ENCODE data around the gene EI24.

Gene EI24

DNA sequence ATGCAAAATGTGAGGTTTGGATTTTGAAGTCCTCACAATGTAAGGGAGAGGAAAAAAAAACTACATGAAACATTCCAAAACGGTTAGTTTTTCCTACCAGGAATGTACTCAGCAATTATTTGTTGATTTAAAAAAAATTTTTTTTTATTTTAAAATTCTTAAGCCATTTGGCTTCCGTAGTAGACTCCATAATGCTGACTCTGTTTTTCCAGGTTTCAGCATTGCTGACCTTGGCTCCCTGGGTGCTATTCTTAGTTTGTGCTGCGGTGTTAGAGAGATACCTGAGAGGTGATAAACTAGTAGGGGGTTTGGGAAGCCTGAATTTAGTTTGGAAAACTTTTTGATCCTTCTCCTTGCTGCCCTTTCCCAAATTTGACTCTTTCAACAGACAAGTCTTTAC lies 33.9 kb downstream of the EI24 start:
- TF ChIP-seq RAD21 (IDR thresholded peaks at IDR 0.05; ENCODE audit: low read depth), result no peak
- no peak for TF ChIP-seq CEBPB (IDR thresholded peaks at IDR 0.05)
- no peak for TF ChIP-seq TCF12 (IDR thresholded peaks at IDR 0.05; ENCODE audit: low read depth)
- no peak for TF ChIP-seq FOXM1 (IDR thresholded peaks at IDR 0.05; ENCODE audit: borderline replicate concordance, low read depth)
- no peak for TF ChIP-seq YY1 (IDR thresholded peaks at IDR 0.05; ENCODE audit: low read depth)
- TF ChIP-seq EGR1 (IDR thresholded peaks at IDR 0.05), result no peak
- TF ChIP-seq, protein P1, sequence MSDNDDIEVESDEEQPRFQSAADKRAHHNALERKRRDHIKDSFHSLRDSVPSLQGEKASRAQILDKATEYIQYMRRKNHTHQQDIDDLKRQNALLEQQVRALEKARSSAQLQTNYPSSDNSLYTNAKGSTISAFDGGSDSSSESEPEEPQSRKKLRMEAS (IDR thresholded peaks at IDR 0.05), result no peak
- TF ChIP-seq, protein P2, sequence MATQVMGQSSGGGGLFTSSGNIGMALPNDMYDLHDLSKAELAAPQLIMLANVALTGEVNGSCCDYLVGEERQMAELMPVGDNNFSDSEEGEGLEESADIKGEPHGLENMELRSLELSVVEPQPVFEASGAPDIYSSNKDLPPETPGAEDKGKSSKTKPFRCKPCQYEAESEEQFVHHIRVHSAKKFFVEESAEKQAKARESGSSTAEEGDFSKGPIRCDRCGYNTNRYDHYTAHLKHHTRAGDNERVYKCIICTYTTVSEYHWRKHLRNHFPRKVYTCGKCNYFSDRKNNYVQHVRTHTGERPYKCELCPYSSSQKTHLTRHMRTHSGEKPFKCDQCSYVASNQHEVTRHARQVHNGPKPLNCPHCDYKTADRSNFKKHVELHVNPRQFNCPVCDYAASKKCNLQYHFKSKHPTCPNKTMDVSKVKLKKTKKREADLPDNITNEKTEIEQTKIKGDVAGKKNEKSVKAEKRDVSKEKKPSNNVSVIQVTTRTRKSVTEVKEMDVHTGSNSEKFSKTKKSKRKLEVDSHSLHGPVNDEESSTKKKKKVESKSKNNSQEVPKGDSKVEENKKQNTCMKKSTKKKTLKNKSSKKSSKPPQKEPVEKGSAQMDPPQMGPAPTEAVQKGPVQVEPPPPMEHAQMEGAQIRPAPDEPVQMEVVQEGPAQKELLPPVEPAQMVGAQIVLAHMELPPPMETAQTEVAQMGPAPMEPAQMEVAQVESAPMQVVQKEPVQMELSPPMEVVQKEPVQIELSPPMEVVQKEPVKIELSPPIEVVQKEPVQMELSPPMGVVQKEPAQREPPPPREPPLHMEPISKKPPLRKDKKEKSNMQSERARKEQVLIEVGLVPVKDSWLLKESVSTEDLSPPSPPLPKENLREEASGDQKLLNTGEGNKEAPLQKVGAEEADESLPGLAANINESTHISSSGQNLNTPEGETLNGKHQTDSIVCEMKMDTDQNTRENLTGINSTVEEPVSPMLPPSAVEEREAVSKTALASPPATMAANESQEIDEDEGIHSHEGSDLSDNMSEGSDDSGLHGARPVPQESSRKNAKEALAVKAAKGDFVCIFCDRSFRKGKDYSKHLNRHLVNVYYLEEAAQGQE (IDR thresholded peaks at IDR 0.05; ENCODE audit: low read depth), result no peak
- TF ChIP-seq NFIC (IDR thresholded peaks at IDR 0.05), result no peak
- no peak for TF ChIP-seq TEAD4 (IDR thresholded peaks at IDR 0.05)
- TF ChIP-seq CREB1 (IDR thresholded peaks at IDR 0.05; ENCODE audit: low read depth), result no peak
- TF ChIP-seq EP300 (IDR thresholded peaks at IDR 0.05; ENCODE audit: borderline replicate concordance), result no peak
- no peak for TF ChIP-seq TAF1 (IDR thresholded peaks at IDR 0.05; ENCODE audit: low read depth)
- TF ChIP-seq, protein P3, sequence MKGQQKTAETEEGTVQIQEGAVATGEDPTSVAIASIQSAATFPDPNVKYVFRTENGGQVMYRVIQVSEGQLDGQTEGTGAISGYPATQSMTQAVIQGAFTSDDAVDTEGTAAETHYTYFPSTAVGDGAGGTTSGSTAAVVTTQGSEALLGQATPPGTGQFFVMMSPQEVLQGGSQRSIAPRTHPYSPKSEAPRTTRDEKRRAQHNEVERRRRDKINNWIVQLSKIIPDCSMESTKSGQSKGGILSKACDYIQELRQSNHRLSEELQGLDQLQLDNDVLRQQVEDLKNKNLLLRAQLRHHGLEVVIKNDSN (IDR thresholded peaks at IDR 0.05), result no peak
- TF ChIP-seq ZBTB7A (IDR thresholded peaks at IDR 0.05; ENCODE audit: low read depth), result no peak

DNA sequence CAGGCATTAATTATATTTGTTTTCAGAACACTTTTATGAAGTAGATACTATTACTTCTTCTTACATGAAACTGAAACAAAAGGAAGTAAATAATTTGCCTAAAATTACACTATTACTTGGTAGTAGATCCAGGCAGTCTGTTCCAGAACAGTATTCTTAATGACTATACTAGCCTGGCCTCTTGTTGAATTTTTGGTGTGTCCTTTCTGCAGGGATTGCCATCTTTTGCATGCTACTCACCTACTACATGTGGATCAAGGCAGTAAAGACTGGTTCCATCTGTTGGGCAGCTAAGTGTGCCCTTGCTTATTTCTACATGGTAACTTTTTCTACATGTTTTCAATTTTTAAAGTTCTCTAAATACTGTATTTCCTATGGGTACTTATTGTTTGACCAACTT lies 36.1 kb downstream of the EI24 start:
- TF ChIP-seq EP300 (IDR thresholded peaks at IDR 0.05; ENCODE audit: borderline replicate concordance) (no peak), ZBTB7A (IDR thresholded peaks at IDR 0.05; ENCODE audit: low read depth) (no peak), TEAD4 (IDR thresholded peaks at IDR 0.05) (no peak), CEBPB (IDR thresholded peaks at IDR 0.05) (no peak), FOXM1 (IDR thresholded peaks at IDR 0.05; ENCODE audit: borderline replicate concordance, low read depth) (no peak), TCF12 (IDR thresholded peaks at IDR 0.05; ENCODE audit: low read depth) (no peak), TAF1 (IDR thresholded peaks at IDR 0.05; ENCODE audit: low read depth) (no peak), RAD21 (IDR thresholded peaks at IDR 0.05; ENCODE audit: low read depth) (no peak), NFIC (IDR thresholded peaks at IDR 0.05) (no peak), CREB1 (IDR thresholded peaks at IDR 0.05; ENCODE audit: low read depth) (no peak), YY1 (IDR thresholded peaks at IDR 0.05; ENCODE audit: low read depth) (no peak), EGR1 (IDR thresholded peaks at IDR 0.05) (no peak)
- TF ChIP-seq, protein P3 (IDR thresholded peaks at IDR 0.05), result no peak
- TF ChIP-seq, protein P2 (IDR thresholded peaks at IDR 0.05; ENCODE audit: low read depth), result no peak
- TF ChIP-seq, protein P1 (IDR thresholded peaks at IDR 0.05), result no peak

DNA sequence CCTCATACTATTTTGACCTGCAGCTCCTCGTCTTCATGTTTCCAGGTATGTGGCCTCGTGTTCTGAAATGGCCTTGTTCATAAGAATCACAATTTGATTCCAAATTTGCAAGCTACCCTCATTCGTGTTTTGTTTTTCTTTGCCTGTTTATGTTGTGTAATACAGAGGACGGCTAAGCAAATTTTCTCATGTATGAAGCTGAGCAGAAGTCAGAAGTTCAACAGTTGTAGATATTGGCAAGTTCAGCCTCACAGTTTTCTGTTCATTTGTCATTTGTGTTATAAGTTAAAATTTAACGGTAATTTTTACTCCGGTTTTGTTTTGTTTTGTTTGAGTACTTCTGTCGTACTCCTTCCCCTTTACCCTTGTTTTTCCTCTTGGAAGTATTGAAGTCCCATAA lies 40.3 kb downstream of the EI24 start:
- no peak for TF ChIP-seq EGR1 (IDR thresholded peaks at IDR 0.05)
- TF ChIP-seq, protein P2 (IDR thresholded peaks at IDR 0.05; ENCODE audit: low read depth), result no peak
- TF ChIP-seq EP300 (IDR thresholded peaks at IDR 0.05; ENCODE audit: borderline replicate concordance), result no peak
- no peak for TF ChIP-seq TAF1 (IDR thresholded peaks at IDR 0.05; ENCODE audit: low read depth)
- no peak for TF ChIP-seq YY1 (IDR thresholded peaks at IDR 0.05; ENCODE audit: low read depth)
- no peak for TF ChIP-seq FOXM1 (IDR thresholded peaks at IDR 0.05; ENCODE audit: borderline replicate concordance, low read depth)
- TF ChIP-seq, protein P1 (IDR thresholded peaks at IDR 0.05), result no peak
- TF ChIP-seq ZBTB7A (IDR thresholded peaks at IDR 0.05; ENCODE audit: low read depth), result no peak
- TF ChIP-seq TEAD4 (IDR thresholded peaks at IDR 0.05), result no peak
- TF ChIP-seq, protein P3 (IDR thresholded peaks at IDR 0.05), result no peak
- TF ChIP-seq CEBPB (IDR thresholded peaks at IDR 0.05), result no peak
- no peak for TF ChIP-seq CREB1 (IDR thresholded peaks at IDR 0.05; ENCODE audit: low read depth)
- no peak for TF ChIP-seq RAD21 (IDR thresholded peaks at IDR 0.05; ENCODE audit: low read depth)

Data from Ishikawa (cell line).